ENCODE measurements around the gene VWDE. TPM values are rescaled to one million over a fixed set of nuclear protein-coding genes. Genes with fewer than 3 reads are reported as not detected.
"Not testable (repeated sequence)": the region's sequence is repeated elsewhere in the genome, so short reads cannot be mapped to it uniquely, and the experiment has no call there.

VWDE gene
- total and polyA plus RNA-seq, 2 of the 8 experiments (the other 6 are each of a cell fraction or from before 2014, with no cell fraction given), result 11.0 to 21.2 TPM

DNA sequence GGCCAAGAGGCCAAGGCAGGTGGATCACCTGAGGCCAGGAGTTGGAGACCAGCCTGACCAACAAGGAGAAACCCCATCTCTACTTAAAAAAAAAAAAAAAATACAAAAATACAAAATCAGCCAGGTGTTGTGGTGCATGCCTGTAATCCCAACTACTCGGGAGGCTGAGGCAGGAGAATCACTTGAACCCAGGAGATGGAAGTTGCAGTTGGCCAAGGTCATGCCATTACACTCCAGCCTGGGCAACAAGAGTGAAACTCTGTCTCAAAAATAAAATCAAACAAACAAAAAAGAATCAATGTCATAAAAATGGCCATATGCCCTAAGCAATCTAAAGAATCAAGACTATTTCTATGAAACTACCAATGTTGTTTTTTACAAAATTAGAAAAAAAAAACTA, 7.0 kb downstream of the VWDE start:
- H2BK5ac ChIP-seq (ENCODE audit: low read depth, low read length); CTCF ChIA-PET (ENCODE audit: partially characterized antibody); H3K4me3 ChIP-seq (ENCODE audit: extremely low read depth in 1 of 4, insufficient read depth in 2 of 4, low read depth in 3 of 4, low read length in 4 of 4); H3K4ac ChIP-seq (replicated peaks; ENCODE audit: insufficient read length, low read depth, low read length); H4K20me1 ChIP-seq (replicated peaks in 1 of 2; ENCODE audit: control insufficient read depth in 1 of 2, insufficient read depth in 2 of 2, low read length in 2 of 2); H3K56ac ChIP-seq (replicated peaks; ENCODE audit: insufficient read length, low read depth, low read length); DNase-seq (ENCODE audit: low read depth in 1 of 2, low spot score in 2 of 2); H2BK20ac ChIP-seq (ENCODE audit: low read length); H3K36me3 ChIP-seq (ENCODE audit: control insufficient read depth in 2 of 4, insufficient read depth in 4 of 4, low read length in 3 of 4); FAIRE-seq; H3K27me3 ChIP-seq (replicated peaks in 1 of 4; ENCODE audit: control insufficient read depth in 3 of 4, extremely low read depth in 1 of 4, insufficient read depth in 3 of 4, low read length in 3 of 4); H2AFZ ChIP-seq (ENCODE audit: low read length); H2BK15ac ChIP-seq (ENCODE audit: low read length); H4K5ac ChIP-seq (ENCODE audit: insufficient read length, low read depth, low read length); H3K4me2 ChIP-seq (ENCODE audit: insufficient read depth in 1 of 2, low read depth in 2 of 2, low read length in 2 of 2); H3K23me2 ChIP-seq (ENCODE audit: low read depth, low read length); H2BK12ac ChIP-seq (ENCODE audit: low read depth, low read length); H2BK120ac ChIP-seq (replicated peaks; ENCODE audit: low read depth, low read length); H2AK5ac ChIP-seq (ENCODE audit: low read depth, low read length); H3K18ac ChIP-seq (ENCODE audit: extremely low read depth, low read length); H3K27ac ChIP-seq (ENCODE audit: low read depth, low read length); H3K23ac ChIP-seq (ENCODE audit: insufficient read length); H4K8ac ChIP-seq (ENCODE audit: extremely low read depth, insufficient read depth, low read length); H3K14ac ChIP-seq (ENCODE audit: insufficient read length); H3K9ac ChIP-seq (replicated peaks in 1 of 4; ENCODE audit: extremely low read depth in 1 of 4, low read depth in 3 of 4, low read length in 3 of 4); H3K79me1 ChIP-seq (ENCODE audit: low read depth, low read length); POLR2A ChIA-PET (ENCODE audit: partially characterized antibody); H3K4me1 ChIP-seq (replicated peaks in 1 of 4; ENCODE audit: control insufficient read depth in 3 of 4, insufficient read depth in 4 of 4, low read length in 3 of 4); H4K91ac ChIP-seq (replicated peaks; ENCODE audit: insufficient read length, low read length): not testable (repeated sequence)
- H3K79me2 ChIP-seq (ENCODE audit: control insufficient read depth in 1 of 2, insufficient read depth in 2 of 2, low read length in 2 of 2), result peaks cover 5 to 91% of the 10 kb centered on the region in 2 experiments; a peak in 3 of 4 replicates
- 94% methylated on average over 1 of the region's 1 CpG; no CpG with 5 or more reads in 1 of the 2 experiments for WGBS, 2 experiments (ENCODE audit: extremely low coverage in 1 of 2, insufficient coverage in 1 of 2, insufficient read length in 1 of 2, insufficient replicate concordance in 2 of 2, low coverage in 1 of 2, low lambda C conversion rate in 2 of 2, missing lambda C conversion rate in 1 of 2)
- H3K9me3 ChIP-seq (ENCODE audit: insufficient read depth in 2 of 2, low read depth in 1 of 2, low read length in 1 of 2), result peaks cover 10 to 12% of the 10 kb centered on the region in 2 experiments

Data from H1 (cell line).